ENCODE data around the gene SLC35F4.

Gene SLC35F4

DNA sequence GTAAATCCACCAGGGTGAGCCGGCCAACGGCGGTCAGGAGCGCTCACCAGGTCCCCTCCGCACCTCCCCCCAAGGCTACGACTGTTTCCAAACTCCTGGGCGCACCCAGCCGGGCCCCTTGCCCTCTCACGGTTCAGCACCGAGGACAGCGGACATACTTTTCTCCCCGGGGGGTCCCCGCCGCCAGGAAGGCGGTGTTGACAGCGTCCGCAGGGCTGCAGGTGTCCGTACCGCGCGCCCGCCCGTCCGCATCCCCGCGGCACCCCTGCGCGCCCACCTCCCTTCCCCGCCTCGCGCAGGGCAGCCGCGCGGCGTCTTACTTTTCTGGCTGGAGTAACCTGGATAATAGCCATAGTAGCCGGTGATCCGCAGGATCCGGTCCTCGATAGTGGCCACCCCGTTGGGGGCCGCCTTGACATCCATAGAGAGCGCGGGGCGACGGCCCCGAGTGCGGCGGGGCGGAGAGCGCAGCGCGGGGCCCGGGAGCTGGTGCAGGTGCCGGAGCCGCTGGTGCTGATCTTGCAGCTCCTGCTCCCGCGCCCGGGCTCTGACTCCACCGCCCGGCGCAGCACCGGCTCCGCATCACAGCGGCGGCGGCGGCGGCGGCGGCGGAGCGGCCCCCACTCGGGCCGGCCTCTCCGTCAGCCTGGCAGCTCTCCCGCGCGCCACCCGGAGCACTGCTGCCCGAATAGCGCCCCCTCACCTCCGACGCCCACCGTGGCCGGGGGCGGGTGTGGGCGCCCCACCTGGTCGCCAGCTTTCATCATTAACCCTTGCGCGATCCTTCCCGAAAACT lies at the start of gene SLC35F4:
TSS of gene SLC35F4 (minus strand) at position 690 of the 796 bp plus-strand sequence.
- TF ChIP-seq, protein P1, sequence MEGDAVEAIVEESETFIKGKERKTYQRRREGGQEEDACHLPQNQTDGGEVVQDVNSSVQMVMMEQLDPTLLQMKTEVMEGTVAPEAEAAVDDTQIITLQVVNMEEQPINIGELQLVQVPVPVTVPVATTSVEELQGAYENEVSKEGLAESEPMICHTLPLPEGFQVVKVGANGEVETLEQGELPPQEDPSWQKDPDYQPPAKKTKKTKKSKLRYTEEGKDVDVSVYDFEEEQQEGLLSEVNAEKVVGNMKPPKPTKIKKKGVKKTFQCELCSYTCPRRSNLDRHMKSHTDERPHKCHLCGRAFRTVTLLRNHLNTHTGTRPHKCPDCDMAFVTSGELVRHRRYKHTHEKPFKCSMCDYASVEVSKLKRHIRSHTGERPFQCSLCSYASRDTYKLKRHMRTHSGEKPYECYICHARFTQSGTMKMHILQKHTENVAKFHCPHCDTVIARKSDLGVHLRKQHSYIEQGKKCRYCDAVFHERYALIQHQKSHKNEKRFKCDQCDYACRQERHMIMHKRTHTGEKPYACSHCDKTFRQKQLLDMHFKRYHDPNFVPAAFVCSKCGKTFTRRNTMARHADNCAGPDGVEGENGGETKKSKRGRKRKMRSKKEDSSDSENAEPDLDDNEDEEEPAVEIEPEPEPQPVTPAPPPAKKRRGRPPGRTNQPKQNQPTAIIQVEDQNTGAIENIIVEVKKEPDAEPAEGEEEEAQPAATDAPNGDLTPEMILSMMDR (IDR thresholded peaks at IDR 0.05; ENCODE audit: low read length): no peak
- TF ChIP-seq EZH2phosphoT487 (IDR thresholded peaks at IDR 0.05; ENCODE audit: low read length): no peak
- no peak for TF ChIP-seq EZH2 (optimal IDR thresholded peaks at IDR 0.05; ENCODE audit: low read depth, low read length)
- Histone ChIP-seq H3K4me2 (ENCODE audit: low read depth, low read length) (no peak within 1 kb of the TSS), H4K20me1 (ENCODE audit: insufficient read depth, low read length) (no peaks in the 10 kb centered on the region), H2AFZ (ENCODE audit: low read length) (no peak within 1 kb of the TSS), H3K79me2 (ENCODE audit: low read length) (no peaks in the 10 kb centered on the region), H3F3A (ENCODE audit: insufficient read depth, low read length) (no peaks in the 10 kb centered on the region), H3K36me3 (replicated peaks; ENCODE audit: insufficient read depth, low read length) (no peaks in the 10 kb centered on the region), H3K9ac (ENCODE audit: low read length) (no peak within 1 kb of the TSS), H3K27ac (ENCODE audit: low read length) (no peak within 1 kb of the TSS), H3K9me3 (replicated peaks; ENCODE audit: insufficient read depth, low read length) (no peaks in the 10 kb centered on the region), H3K9me2 (replicated peaks; ENCODE audit: insufficient read depth, low read length) (no peaks in the 10 kb centered on the region), H3K27me3 (replicated peaks; ENCODE audit: insufficient read depth, low read length) (no peaks in the 10 kb centered on the region), H3K4me3 (ENCODE audit: low read length) (no peak within 1 kb of the TSS), H3K4me1 (ENCODE audit: low read length) (0 out of 2 replicates have a peak, but pooled peaks cover under 1% of the 10 kb centered on the region)
- DNase-seq: no peak

DNA sequence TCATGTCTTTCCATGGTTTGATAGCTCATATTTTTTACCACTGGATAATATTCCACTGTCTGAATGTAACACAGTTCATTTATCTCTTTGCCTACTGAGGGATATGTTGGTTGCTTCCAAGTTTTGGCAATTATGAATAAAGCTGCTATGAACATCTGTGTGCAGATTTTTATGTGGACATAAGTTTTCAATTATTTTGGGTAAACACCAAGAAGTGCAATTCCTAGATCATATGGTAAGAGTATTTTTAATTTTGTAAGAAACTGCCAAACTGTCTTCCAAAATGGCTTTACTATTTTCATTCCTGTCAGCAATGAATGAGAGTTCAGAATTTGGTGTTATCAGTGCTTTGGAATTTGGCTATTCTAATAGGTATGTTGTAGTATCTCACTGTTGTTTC lies 43.7 kb upstream of the SLC35F4 start:
- Histone ChIP-seq H3K27ac (ENCODE audit: low read length) (no peak overlapping the region), H3K36me3 (replicated peaks; ENCODE audit: insufficient read depth, low read length) (no peaks in the 10 kb centered on the region), H3K9me2 (replicated peaks; ENCODE audit: insufficient read depth, low read length) (no peaks in the 10 kb centered on the region), H3K4me1 (ENCODE audit: low read length) (no peaks in the 10 kb centered on the region), H3K9me3 (replicated peaks; ENCODE audit: insufficient read depth, low read length) (no peaks in the 10 kb centered on the region), H3K79me2 (ENCODE audit: low read length) (no peaks in the 10 kb centered on the region), H3K27me3 (replicated peaks; ENCODE audit: insufficient read depth, low read length) (no peaks in the 10 kb centered on the region), H2AFZ (ENCODE audit: low read length) (no peak overlapping the region), H3K9ac (ENCODE audit: low read length) (no peak overlapping the region), H3F3A (ENCODE audit: insufficient read depth, low read length) (no peaks in the 10 kb centered on the region), H4K20me1 (ENCODE audit: insufficient read depth, low read length) (no peaks in the 10 kb centered on the region), H3K4me2 (ENCODE audit: low read depth, low read length) (no peak overlapping the region), H3K4me3 (ENCODE audit: low read length) (no peak overlapping the region)
- no peak for DNase-seq
- TF ChIP-seq EZH2phosphoT487 (IDR thresholded peaks at IDR 0.05; ENCODE audit: low read length) (no peak), EZH2 (optimal IDR thresholded peaks at IDR 0.05; ENCODE audit: low read depth, low read length) (no peak)
- TF ChIP-seq, protein P1 (IDR thresholded peaks at IDR 0.05; ENCODE audit: low read length): no peak

DNA sequence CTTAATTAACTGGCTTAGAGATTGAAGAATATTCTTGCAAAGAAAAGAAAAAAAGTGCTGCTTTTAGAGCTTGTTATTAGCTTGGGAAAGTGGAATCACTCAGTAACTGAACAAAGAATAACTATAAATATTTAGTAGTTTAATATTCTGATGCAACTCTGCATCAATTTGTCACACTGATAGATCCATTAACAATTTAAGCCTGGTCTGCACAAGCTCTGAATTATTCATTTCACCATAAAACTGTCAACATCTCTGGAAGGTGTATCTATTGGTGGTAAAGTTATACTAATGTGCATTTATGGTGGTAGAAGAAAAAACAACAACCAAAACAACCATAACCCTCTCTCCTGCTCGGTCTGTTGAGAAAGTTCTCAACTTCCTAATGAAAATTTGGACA lies 38.1 kb upstream of the SLC35F4 start:
- Histone ChIP-seq H3K9me2 (replicated peaks; ENCODE audit: insufficient read depth, low read length) (no peaks in the 10 kb centered on the region), H3K27ac (ENCODE audit: low read length) (no peak overlapping the region), H3K4me2 (ENCODE audit: low read depth, low read length) (no peak overlapping the region), H4K20me1 (ENCODE audit: insufficient read depth, low read length) (no peaks in the 10 kb centered on the region), H3K79me2 (ENCODE audit: low read length) (no peaks in the 10 kb centered on the region), H3K9me3 (replicated peaks; ENCODE audit: insufficient read depth, low read length) (no peaks in the 10 kb centered on the region), H3K4me1 (ENCODE audit: low read length) (no peaks in the 10 kb centered on the region), H3F3A (ENCODE audit: insufficient read depth, low read length) (no peaks in the 10 kb centered on the region), H3K36me3 (replicated peaks; ENCODE audit: insufficient read depth, low read length) (no peaks in the 10 kb centered on the region), H2AFZ (ENCODE audit: low read length) (no peak overlapping the region), H3K9ac (ENCODE audit: low read length) (no peak overlapping the region), H3K27me3 (replicated peaks; ENCODE audit: insufficient read depth, low read length) (no peaks in the 10 kb centered on the region), H3K4me3 (ENCODE audit: low read length) (no peak overlapping the region)
- DNase-seq: no peak
- TF ChIP-seq EZH2 (optimal IDR thresholded peaks at IDR 0.05; ENCODE audit: low read depth, low read length) (no peak), EZH2phosphoT487 (IDR thresholded peaks at IDR 0.05; ENCODE audit: low read length) (no peak)
- TF ChIP-seq, protein P1 (IDR thresholded peaks at IDR 0.05; ENCODE audit: low read length): no peak

Data from MM.1S (cell line).